CD4-positive, alpha-beta T cell treated with Interleukin-15 for 1 hour (primary cell): ENCODE measurements around the gene CSTB.

Experiments used
- DNase-seq: peaks from one replicate; pipeline ENCODE4 v3.0.0-alpha.2; 2020

CSTB gene

DNA sequence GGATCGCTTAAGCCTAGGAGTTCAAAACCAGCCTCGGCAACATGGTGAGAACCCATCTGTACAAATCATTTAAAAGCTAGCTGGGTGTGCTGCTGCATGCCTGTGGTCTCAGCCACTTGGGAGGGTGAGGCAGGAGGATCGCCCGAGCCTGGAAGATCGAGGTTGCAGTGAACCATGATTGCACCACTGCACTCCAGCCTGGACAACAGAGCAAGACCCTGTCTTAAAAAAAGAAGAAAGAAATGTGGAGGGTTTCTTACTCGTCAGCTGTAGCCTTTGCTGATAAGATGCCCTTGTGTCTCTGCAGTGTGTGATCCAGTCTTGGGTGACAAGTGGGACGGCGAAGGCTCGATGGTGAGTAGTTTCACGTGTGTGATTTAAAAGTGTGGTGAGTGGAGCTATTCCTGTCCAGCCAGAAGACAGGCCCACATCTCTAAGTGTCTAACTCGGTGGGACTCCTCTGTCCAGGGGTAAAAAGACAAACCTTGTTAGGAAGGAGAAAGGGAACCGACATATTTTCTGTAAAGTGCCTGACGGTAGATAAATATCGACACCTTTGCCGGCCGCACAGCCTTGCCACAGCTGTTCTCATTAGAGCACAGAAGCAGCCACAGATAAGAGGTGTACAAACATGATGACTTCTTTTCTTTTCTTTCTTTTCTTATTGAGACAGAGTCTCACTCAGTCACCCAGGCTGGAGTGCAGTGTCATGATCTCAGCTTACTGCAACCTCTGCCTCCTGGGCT, 30.2 kb downstream of the CSTB start:
- DNase-seq, result no peak

- DNase-seq, result no peak
These were observed 31.4 kb downstream of the CSTB start for GRCh38 chr21:43744725-43745124.

GRCh38 chr21:43743947-43744346, 32.2 kb downstream of the CSTB start:
- peak; percentile 28 for DNase-seq

DNA sequence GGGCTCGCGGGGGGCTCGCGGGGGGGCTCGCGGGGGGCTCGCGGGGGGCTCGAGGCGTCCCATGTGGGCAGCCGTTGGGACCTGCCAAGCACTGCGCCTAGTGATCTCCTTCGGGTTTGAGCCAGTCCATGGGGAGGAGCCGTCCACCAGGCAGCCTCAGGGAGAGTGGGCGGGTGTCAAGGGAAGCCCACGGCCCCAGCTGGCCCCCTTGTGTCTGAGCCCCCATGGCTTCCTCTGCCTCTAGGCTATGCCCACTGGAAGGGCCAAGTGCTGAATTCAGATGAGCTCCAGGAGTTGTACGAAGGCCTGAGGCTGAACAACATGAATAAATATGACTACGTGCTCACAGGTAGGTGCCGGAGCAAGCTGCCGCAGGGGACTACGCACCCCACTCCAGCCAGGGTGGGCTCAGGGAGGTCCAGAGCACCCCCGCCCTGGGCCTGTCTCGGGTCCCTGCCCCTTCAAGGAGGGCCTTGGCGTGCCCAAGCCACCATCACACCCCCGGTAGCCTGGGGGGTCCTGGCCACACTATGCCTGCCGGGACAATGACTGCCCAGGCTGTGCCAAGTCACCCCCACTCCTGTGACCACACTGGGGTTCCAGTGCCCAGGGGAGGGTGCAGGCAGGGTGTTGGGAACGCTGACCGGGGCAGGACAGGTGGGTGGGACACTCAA, 34.5 kb downstream of the CSTB start:
- no peak for DNase-seq

- no peak for DNase-seq
These were observed 35.5 kb downstream of the CSTB start for GRCh38 chr21:43740497-43741156.

DNA sequence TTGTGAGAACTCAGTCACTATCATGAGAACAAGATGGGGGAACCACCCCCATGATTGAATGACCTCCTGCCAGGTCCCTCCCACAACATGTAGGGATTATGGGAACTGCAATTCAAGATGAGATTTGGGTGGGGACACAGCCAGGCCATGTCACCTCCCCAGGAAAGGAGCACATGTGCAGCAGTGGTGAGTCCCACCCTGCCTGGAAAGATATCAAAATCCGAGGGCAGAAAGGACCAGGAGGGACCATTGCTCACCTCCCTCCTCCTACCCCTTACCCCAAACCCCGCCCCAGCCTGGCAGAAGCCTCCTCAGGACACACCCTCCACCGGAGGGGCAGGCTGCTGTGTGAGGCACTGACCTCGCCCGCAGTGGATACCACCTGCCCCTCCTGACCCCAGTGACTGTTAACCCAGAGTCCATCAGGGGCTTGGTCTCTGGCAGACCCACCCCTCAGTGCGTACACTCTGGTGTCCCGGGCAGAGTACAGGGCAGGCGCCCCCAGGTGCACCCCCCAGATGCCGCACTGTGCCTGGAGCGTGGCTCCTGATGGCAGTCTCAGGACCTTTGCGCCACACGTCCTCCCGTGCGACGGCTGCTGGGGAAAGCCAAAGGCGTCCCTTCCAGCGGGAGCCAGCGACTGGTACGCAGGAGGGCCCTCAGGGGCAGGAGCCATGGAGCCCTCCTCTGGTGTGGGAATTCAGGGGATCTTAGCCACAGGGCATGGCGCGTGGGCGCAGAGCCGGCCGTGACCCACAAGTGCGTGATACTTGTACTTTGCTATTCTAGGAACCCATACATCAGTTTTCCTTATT, 36.3 kb downstream of the CSTB start:
- no peak for DNase-seq

DNA sequence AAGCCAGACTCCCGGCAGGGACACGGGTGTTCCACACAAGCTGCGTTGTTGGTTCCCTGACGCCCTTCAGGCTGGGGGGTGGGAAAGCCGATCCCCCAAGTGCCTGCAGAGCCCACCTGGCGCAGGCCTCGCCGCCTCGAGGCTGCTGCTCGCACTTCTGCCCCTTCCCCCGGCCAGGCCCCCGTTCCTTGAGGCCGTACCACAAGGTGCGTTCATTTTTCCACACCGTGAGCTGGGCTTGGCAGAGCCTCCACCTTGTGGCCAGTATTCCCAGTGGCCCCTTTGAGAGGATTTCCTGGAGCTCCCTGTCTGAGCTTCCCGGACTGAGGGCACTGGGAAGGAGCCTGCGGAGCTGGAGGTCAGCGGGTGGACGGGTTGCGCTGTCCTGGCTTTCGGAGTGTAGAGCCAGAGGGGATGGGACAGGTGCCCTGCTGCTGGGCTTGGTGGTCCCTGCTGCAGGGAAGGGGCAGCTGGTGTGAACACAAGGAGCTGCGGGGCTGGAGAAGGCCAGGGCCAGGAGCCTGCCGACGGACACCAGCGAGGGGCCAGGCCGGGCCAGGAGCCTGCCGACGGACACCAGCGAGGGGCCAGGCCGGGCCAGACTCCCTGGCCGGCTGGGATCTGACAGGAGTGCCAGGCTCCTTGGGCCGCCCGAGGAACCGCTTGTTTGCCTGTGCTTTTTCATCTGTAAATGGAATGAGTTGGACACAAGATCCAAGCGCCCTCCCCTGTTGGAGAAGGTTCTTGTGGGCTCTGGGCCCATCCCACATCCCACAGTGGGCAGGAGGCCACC, 38.8 kb downstream of the CSTB start:
- DNase-seq, result no peak

- no peak for DNase-seq
These were observed 39.8 kb downstream of the CSTB start for GRCh38 chr21:43736224-43736883.

- no peak for DNase-seq
These were observed 40.6 kb downstream of the CSTB start for GRCh38 chr21:43735236-43736091.

- no peak for DNase-seq
These were observed 41.2 kb downstream of the CSTB start for GRCh38 chr21:43734928-43735229.

- no peak for DNase-seq
These were observed 41.8 kb downstream of the CSTB start for GRCh38 chr21:43734131-43734927.

GRCh38 chr21:43733529-43734071, 42.5 kb downstream of the CSTB start:
- no peak for DNase-seq

DNA sequence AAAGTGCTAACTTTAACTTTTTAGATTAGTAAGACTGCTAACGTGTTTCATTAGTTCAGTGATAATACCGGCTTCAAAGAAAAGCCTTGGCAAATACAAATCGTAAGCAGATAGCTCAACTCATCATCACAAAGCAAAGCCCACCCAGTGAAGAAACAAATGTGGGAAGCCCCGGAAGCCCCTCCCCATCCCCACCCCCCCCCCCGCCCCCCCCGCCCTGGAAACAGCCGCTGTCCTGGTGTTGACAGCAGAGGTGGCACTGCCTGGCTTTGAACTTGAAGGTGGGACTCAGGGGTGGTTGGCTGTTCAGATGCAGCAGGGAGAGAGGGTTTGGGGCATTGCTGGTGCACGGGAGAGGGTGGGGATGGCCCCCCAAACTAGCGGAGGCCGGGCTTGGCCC, 43.0 kb downstream of the CSTB start:
- DNase-seq, result no peak

- DNase-seq, result no peak
These were observed 44.0 kb downstream of the CSTB start for GRCh38 chr21:43731891-43732711.

GRCh38 chr21:43731476-43731875, 44.6 kb downstream of the CSTB start:
- no peak for DNase-seq

GRCh38 chr21:43728467-43729390, 47.4 kb downstream of the CSTB start:
- DNase-seq, result peak; percentile 88

- DNase-seq, result no peak
These were observed 48.0 kb downstream of the CSTB start for GRCh38 chr21:43728154-43728466.
